Kasumi-1 (cell line): Measurements from ENCODE around the gene IGF1R.

ENCODE experiments used
- DNase-seq, 2 experiments: peaks; one replicate each; lab custom pipeline; 2025; lab: John Stamatoyannopoulos, UW

Gene IGF1R

GRCh38 chr15:98648654-98649471 is 524 bp downstream of the IGF1R start:
- DNase-seq: peak; percentile 13 to 39

GRCh38 chr15:98649472-98650416 is 1.4 kb downstream of the IGF1R start:
- peak; percentile 15 to 29 for DNase-seq

GRCh38 chr15:98650417-98651035 is 2.2 kb downstream of the IGF1R start:
- DNase-seq: peak; percentile 29

- no peak for DNase-seq
Measured at GRCh38 chr15:98651036-98651481, 2.7 kb downstream of the IGF1R start.

- no peak for DNase-seq
Measured at GRCh38 chr15:98651581-98652220, 3.4 kb downstream of the IGF1R start.

DNA sequence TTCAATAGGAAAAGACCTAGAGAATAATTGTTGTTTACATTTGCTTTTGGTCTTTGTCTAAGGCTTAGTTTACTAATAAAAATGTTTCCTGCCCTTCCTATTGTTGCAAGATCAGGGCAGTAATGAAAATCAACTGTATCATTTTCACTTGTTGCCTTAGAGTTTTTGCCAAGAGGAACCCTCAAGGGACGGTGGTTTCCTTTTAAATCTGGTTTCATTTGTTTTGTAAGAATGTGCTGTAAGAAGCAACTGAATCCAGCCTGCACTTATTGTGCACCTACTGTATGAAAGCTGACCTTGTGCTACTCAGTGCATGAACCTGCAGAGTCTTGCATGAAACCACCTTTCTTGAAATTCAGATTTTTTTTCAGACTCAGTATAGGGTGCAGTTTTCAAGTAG is 5.3 kb downstream of the IGF1R start:
- no peak for DNase-seq

GRCh38 chr15:98654790-98655360 is 6.5 kb downstream of the IGF1R start:
- DNase-seq: no peak

DNA sequence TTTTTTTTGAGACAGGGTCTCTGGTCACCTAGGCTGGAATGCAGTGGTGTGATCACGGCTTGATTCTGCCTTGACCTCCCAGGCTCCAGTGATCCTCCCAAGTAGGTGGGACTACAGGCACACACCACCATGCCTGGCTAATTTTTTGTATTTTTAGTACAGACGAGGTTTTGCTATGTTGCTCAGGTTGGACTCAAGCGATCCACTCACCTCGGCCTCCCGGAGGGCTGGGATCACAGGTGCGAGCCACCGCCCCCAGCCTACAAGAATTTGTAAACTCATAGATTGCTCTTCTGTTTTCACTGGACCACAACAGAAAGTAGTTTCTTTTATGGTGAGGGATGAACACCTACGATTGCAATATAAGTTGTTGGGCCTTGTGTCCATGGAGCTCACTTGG is 7.4 kb downstream of the IGF1R start:
- no peak for DNase-seq

- DNase-seq: no peak
Measured at GRCh38 chr15:98657721-98658120, 9.4 kb downstream of the IGF1R start.

GRCh38 chr15:98658831-98659699 is 10.7 kb downstream of the IGF1R start:
- DNase-seq: peak; percentile 56 to 58

DNA sequence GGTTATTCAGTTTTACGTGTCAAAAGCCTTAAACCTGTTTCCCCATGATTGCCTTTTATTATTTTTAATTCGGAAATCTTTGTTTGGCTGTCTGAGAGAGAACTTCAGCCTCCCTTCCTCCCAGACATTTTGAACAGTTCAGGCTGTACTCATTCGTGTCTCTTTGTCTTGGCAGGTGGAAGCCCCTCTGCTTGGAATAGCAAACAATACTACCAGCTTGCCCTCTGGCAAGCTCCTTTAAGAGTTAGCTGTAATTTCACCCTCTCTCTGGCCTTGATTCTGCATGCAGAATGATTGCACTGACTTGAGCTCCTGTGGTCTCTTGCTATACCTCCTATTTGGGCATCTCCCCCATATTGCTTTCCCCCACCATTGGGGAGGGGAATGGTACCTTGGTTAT is 11.7 kb downstream of the IGF1R start:
- no peak for DNase-seq

- no peak for DNase-seq
Measured at GRCh38 chr15:98663045-98663444, 14.7 kb downstream of the IGF1R start.

DNA sequence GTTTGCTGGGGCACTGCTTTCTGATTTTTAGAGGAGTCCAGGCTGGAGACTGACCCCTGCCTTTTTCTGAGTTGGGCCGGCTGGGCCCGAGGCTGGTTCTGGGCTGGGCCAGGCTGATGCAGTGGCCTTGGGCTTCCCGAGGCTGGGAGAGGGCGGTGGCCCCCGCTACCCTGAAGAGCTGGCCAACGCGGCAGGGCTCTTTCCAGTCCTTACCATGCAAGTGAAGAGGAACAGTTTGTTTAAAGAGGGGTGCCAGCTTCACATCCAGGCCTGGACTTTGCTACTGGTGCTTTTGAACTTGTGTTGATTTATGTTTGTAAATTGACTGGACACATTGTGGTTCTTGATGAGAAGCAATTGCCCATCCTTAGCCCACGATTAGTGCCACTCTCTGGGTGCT is 15.3 kb downstream of the IGF1R start:
- no peak for DNase-seq

DNA sequence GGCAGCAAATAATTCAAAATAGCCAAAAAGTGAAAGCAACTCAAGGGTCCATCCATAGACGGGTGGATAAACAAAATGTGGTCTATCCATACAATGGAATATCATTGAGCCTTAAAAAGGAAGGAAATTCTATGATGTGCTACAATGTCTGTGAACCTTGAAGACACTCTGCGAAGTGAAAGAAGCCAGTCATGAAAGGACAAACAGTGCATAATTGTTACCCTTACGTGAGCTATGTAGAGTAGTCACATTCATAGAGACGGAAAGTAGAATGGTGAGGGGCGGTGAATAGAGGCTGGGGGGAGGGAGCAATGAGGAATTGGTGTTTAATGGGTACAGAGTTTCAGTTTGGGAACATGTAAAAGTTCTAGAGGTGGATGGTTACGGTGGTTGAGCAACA is 18.1 kb downstream of the IGF1R start:
- no peak for DNase-seq

DNA sequence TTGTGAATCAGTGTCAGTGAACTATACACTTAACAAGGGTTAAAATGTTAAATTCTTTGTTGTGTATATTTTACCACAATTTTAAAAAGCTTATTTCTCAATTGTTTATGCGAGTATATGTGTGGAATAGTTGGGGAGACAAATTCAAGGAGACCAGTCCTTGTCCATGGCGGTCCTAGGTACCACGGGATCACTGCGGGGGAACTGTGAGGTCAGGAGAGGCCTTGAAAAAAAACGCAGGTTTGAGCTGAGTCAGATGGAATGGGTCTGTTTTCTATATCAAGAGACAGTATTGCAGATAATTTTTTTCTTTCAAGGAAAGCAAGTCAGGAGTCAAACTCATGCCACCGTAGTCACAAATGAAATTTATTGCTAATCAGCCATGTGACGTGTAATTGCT is 18.5 kb downstream of the IGF1R start:
- no peak for DNase-seq

- no peak for DNase-seq
Measured at GRCh38 chr15:98667521-98668179, 19.3 kb downstream of the IGF1R start.

- peak in 1 of 2 experiments; percentile 9 for DNase-seq
Measured at GRCh38 chr15:98668566-98669308, 20.4 kb downstream of the IGF1R start.

- DNase-seq: no peak
Measured at GRCh38 chr15:98669638-98670037, 21.3 kb downstream of the IGF1R start.
